GM18498 (cell line): ENCODE data around the gene YBX3.

Source experiments
- ATAC-seq: cut with Tn5 transposase; IDR thresholded peaks from one replicate; pipeline ENCODE4 v1.9.1; 2021; ENCODE audit warnings: mild to moderate bottlenecking, moderate library complexity; ENCODE audit not compliant: unreplicated experiment

Gene YBX3

DNA sequence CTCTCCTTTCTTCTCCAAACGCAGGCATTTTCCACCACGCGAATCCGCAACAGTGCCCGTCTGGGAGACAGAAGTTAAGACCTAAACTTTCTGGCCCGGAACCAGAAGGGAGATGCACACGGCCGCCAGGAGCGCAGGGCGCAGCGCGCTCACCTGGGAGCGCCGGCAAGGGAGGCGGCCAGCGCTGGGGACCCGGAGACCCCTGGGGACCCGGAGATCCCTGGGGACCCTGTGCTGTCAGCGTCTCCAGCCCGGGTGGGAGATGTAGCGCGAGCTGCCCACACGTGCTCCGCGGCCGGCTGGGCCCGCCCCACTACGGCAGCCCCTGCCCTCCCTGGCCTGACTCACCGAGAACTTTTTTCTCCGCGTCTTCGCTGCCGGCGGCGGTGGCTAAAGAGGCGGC lies 620 bp downstream of the YBX3 start:
- peak; percentile 54 for ATAC-seq

DNA sequence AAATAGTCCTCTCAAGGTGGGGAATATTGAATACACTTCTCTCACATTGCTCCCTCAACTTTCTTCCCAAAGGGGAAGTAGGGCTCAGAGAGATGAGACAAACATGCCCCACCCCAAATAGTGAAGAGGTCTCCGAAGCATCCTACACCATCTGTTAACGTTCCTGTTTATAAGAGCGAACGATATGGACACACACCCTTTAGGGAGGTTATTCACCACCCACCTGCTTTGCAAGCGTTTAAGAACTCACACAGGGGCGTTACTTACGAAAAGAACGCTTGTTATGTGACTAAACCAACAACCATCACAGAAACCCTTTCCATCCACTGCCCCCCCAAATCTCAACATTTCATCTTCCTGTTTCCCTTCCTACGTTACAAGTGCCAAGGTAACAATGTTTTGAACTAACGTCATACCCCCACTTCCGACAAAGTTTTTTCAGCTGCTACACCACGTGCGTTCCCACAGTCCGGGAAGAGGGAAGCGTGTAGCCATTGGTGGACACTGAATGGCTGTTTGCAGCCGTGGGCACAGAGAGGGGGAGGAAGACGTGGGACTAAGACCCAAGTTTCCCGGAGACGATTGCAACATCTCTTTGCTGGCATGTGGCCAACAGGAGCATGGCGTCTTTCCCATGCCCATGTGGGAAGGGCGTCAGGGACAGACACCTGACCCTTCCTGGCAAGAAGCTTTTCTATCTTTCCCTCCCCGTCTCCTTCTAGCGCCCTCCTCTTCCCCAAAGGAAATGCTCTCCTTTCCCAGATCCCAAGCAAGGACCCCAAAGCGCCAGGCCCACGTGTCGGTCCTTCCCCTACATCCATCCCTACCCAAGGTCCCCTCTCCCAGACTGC lies 1.2 kb downstream of the YBX3 start:
- peak; percentile 33 for ATAC-seq

GRCh38 chr12:10720974-10721650 lies 2.0 kb downstream of the YBX3 start:
- no peak for ATAC-seq

DNA sequence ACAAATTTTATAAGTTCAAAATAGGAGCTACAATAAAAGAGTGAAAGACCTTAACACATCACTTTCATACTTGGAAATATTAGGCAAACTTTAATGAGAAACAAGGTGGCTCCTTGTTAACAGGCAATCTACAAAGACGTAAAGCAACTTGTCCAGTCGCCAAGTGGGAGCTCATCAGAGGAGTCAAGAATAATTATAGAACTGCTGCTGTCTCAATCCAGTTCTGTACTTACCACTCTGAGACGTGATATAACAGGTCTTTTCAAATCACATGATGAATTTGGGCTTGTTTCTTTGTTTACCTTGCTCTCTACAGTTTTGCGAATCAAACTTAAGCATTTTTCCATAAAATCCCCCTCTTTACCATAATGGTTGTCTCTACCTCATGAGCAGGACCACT lies 3.6 kb downstream of the YBX3 start:
- no peak for ATAC-seq

DNA sequence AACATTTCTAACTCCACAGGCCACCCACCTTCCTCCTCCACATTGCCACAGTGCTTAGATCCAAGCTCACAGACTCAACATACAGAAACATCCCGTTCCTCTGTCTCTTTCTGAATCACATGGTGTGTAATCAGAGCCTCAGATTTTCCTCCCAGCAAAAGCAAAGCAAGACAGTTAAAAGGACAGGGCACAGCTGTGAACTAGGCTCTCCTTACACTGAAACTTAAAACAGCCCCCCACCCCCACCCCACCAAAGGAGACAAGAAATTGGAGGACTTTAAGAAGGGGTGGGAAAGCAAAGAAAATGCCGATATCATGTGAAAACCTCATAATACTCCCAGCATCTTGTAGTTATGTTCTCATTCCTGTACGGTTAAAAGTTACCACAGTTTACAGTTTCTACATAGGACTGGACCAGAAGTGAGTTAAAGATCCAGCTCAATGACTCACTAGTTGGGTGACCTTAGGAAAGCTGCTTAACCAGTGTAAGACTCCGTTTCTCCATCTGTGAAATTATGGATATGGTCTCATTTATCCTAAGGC lies 4.8 kb downstream of the YBX3 start:
- no peak for ATAC-seq

DNA sequence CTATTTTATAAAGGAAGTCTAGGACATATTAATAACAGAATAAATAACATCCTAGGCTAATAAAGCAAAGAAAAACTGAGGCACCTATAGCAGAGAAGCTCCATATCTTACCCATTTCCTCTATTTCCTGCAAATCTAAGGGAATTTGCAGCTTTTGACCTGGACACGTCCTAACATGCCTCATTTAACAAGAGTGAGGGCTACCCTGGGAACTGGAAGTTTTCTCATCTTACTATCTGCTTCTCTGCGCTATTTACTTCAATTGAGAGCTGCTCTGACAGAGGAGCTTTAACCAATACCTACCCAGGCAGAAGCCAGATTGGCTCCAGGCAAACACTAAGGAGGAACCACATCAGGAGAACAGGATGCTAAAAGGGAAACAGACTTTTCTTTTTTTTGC lies 5.7 kb downstream of the YBX3 start:
- no peak for ATAC-seq

DNA sequence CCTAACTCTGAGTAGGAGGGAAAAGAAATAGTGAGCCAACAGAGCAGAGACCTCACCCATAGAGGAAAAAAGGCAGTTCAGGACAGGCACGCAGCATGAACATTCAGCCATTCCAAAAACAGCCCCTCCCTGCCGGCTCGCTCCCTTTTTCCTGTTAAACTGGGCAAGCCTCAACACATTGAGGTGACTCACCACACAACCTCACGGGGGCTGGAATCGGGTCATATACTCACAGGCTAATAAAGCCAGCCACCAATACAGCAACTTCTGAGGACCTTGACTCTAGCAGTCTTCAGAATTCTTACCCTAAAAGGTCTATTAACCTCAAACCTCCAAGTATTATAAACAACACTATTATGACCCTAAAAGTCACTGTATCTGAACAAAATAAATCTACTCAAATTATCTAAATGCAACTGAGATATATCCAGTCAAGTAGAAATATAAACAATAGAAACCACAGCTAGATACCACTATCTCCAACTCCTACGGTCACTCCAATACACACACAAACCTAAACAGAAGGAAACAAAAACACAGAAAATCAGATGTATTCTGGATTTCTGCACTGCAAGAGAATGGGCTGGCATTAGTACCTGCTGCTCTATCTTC lies 6.3 kb downstream of the YBX3 start:
- no peak for ATAC-seq

- no peak for ATAC-seq
Measured at GRCh38 chr12:10716277-10716676, 6.8 kb downstream of the YBX3 start.

- no peak for ATAC-seq
Measured at GRCh38 chr12:10715491-10715890, 7.6 kb downstream of the YBX3 start.

DNA sequence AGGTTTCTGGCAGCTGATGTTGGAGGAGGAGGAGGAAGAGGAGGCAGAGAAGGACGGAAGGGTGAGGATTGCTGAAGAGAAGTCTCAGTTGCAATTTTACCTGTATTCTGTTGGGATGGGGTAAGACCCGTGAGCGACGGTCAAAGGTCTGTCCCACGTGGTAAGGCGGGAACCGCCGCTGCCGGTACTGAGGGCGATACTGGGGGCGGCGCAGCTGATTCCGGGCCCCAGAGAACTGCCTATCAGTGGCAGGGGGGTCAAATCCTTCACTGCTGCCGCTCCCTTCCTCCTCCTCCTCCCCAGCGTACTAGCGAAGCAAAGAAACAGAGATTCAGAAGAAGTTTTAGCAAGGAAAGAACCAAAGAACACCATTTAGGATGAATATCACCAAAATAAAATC lies 13.3 kb downstream of the YBX3 start:
- no peak for ATAC-seq

- ATAC-seq: no peak
Measured at GRCh38 chr12:10708862-10709261, 14.3 kb downstream of the YBX3 start.

DNA sequence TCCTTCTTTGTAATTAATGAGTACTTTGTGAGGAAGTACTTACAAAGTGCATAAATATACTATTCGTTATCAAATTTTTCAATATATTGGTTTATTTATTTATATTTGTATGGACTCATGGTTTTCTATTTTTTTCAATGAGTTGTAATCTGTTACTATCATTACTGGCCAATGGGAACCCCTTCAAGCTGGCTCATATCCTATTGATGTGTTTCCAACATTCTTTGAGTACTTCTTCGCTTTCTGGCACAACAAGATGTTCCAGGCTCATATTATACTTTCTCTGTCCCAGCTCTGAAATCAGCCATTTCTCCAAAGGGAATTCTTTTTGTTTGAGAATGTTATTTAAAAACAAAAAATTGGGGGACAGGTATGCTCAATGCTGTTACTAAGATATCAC lies 17.5 kb downstream of the YBX3 start:
- no peak for ATAC-seq

DNA sequence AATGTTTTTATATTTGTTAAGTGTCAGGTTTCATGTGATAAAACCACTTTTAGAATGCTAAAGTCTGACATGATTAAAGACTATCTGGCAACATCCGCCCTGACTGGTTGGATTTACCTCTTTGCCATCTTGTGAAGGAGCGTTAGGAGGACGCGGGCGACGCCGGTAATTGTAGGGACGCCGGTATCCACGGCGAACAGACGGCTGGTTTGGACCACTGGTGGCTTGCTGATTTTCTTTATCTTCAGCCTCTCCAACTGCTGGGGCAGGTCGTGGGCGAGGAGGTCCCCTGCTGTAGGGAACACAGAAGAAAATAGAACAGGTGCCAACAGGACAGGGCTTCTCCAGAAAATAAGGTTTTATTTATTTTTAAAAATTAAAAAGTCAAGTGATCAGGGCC lies 21.3 kb downstream of the YBX3 start:
- ATAC-seq: no peak

GRCh38 chr12:10701131-10701681 lies 21.9 kb downstream of the YBX3 start:
- ATAC-seq: peak; percentile 72

GRCh38 chr12:10700581-10700980 lies 22.5 kb downstream of the YBX3 start:
- no peak for ATAC-seq

- no peak for ATAC-seq
Measured at GRCh38 chr12:10697862-10698261, 25.3 kb downstream of the YBX3 start.

GRCh38 chr12:10697156-10697555 lies 26.0 kb downstream of the YBX3 start:
- no peak for ATAC-seq

- ATAC-seq: no peak
Measured at GRCh38 chr12:10690906-10691305, 32.2 kb downstream of the YBX3 start.

DNA sequence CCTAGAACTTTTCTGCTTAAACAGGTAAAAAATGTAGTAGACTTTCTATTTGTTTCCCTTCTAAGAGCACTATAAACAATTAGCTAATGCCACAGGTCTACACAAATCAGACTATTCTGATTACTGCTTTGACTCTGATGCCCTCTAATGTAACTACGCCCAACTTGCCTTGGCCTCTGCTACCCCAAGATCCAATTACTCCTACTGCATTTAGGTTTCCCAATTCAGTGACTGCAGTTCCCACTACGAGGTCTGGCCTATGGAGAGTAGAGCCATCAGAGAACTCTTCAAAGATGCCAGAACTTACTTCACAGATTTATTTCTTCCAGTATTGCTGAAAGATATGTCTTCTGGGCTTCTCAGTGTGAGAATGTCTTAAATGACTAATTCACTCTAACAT lies 34.0 kb downstream of the YBX3 start:
- ATAC-seq: no peak

DNA sequence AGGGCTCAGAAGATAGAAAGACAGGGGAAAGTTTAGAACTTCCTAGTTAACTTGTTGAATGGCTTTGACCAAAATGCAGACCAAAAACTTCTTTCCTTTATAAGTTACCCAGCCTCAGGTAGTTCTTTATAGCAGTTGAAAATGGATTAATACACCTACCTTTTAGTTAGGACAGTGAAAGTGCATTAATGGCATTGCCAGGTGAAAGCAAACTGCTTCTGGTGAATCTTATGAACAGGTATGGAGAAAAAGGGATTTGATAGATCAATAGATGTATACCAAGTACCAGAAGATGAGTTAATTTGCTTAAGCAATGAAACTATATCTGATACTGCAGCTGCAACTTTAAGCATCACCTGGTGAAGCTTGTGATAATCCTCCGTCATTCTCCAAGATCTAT lies 35.1 kb downstream of the YBX3 start:
- no peak for ATAC-seq

GRCh38 chr12:10673659-10674384 lies 49.3 kb downstream of the YBX3 start, which contains the start of gene STYK1:
Gene STYK1, minus strand, starts transcription at chr12:10674052. Its CDS starts 39,434 bp downstream, at chr12:10634618.
- ATAC-seq: peak; percentile 76
